GM12878 (cell line): Measurements from ENCODE around the gene BDKRB2.

Experiments used
- CREB1 ChIP-seq: IDR thresholded peaks from 2 replicates; pipeline ENCODE4 v1.6.1; 2012; ENCODE audit warnings: low read depth, mild to moderate bottlenecking, inconsistent platforms
- CTCF ChIP-seq, 3 experiments: IDR thresholded peaks in 2 of 3; conservative IDR thresholded peaks in 1 of 3; 2 replicates each; pipeline ENCODE4 v1.5.1; 2011; ENCODE audit warnings: low read depth in 3 of 3, low read length in 3 of 3, mild to moderate bottlenecking in 3 of 3, control low read depth in 2 of 3, moderate library complexity in 2 of 3, inconsistent platforms in 1 of 3, mixed read lengths in 1 of 3; ENCODE audit not compliant: control insufficient read depth in 2 of 3, insufficient read depth in 1 of 3; ENCODE audit errors: extremely low read depth in 1 of 3
- EZH2 ChIP-seq: IDR thresholded peaks from 2 replicates; pipeline ENCODE4 v1.6.1; 2012; ENCODE audit warnings: low read depth, mild to moderate bottlenecking, control low read depth, inconsistent platforms, low read length, borderline replicate concordance; ENCODE audit not compliant: control insufficient read depth
- FOXK2 ChIP-seq: fragments of 450-650 bp; IDR thresholded peaks from 2 replicates; pipeline ENCODE4 v1.6.1; 2017; ENCODE audit warnings: mild to moderate bottlenecking, moderate library complexity
- HDGF ChIP-seq: fragments of 450-650 bp; IDR thresholded peaks from 2 replicates; pipeline ENCODE4 v1.6.1; 2016; ENCODE audit warnings: antibody characterized with exemption
- MXI1 ChIP-seq: fragments of 150-350 bp; IDR thresholded peaks from 2 replicates; pipeline ENCODE4 v1.6.1; 2011; ENCODE audit warnings: low read depth, mild to moderate bottlenecking, inconsistent platforms, low read length, improper control_type of control experiment
- MYC ChIP-seq: IDR thresholded peaks from 2 replicates; pipeline ENCODE4 v1.6.1; 2011; ENCODE audit warnings: mild to moderate bottlenecking, low read length, moderate library complexity, inconsistent platforms; ENCODE audit not compliant: insufficient read depth, insufficient replicate concordance, insufficient read length, severe bottlenecking
- POLR2A ChIP-seq: IDR thresholded peaks from 2 replicates; pipeline ENCODE4 v1.6.1; 2011; ENCODE audit warnings: low read depth, mild to moderate bottlenecking, low read length
- POLR2AphosphoS5 ChIP-seq: IDR thresholded peaks from 2 replicates; pipeline ENCODE4 v1.6.1; 2011; ENCODE audit warnings: mild to moderate bottlenecking, low read length, inconsistent platforms
- ZNF207 ChIP-seq: fragments of 450-650 bp; IDR thresholded peaks from 2 replicates; pipeline ENCODE4 v1.6.1; 2014; ENCODE audit warnings: antibody characterized with exemption, mild to moderate bottlenecking, borderline replicate concordance
- TF ChIP-seq, protein P1 (sequence below): IDR thresholded peaks from 2 replicates; pipeline ENCODE4 v1.6.1; 2011; ENCODE audit warnings: low read depth, low read length, improper control_type of control experiment, borderline replicate concordance

- no peak for TF ChIP-seq FOXK2
- no peak for TF ChIP-seq POLR2A
- no peak for TF ChIP-seq CTCF (IDR thresholded peaks at IDR 0.05 in 2 of 3, conservative IDR thresholded peaks at IDR 0.05 in 1 of 3; ENCODE audit: control insufficient read depth in 2 of 3, extremely low read depth in 1 of 3, insufficient read depth in 1 of 3, low read depth in 3 of 3, low read length in 3 of 3)
- TF ChIP-seq POLR2AphosphoS5, result no peak
- no peak for TF ChIP-seq ZNF207
- TF ChIP-seq MYC, result no peak
- no peak for TF ChIP-seq MXI1
- TF ChIP-seq CREB1, result no peak
- no peak for TF ChIP-seq EZH2
- TF ChIP-seq, protein P1, sequence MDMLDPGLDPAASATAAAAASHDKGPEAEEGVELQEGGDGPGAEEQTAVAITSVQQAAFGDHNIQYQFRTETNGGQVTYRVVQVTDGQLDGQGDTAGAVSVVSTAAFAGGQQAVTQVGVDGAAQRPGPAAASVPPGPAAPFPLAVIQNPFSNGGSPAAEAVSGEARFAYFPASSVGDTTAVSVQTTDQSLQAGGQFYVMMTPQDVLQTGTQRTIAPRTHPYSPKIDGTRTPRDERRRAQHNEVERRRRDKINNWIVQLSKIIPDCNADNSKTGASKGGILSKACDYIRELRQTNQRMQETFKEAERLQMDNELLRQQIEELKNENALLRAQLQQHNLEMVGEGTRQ, result no peak
- no peak for TF ChIP-seq HDGF
Observed at GRCh38 chr14:96246539-96246847, 41.9 kb downstream of the BDKRB2 start.
